Right lobe of liver (tissue), 6 donors: ENCODE measurements around the gene PEPD. TPM values are rescaled to one million over a fixed set of nuclear protein-coding genes. Genes with fewer than 3 reads are reported as not detected.

ENCODE experiments used
- ATAC-seq, 4 donors: fragments of 200-7000 bp; cut with Tn5 transposase; one replicate each; pipeline ENCODE4 v1.9.1; 2020; ENCODE audit warnings: mild to moderate bottlenecking in 4 of 4, moderate library complexity in 4 of 4
- DNase-seq, 3 donors: peaks; one replicate each; pipeline ENCODE4 v3.0.0-alpha.2; 2020
- H3K27ac ChIP-seq, 3 donors: fragments of 200-600 bp; one replicate each; pipeline ENCODE4 v1.8.0; 2022
- H3K27me3 ChIP-seq, 2 donors: fragments of 200-600 bp; one replicate each; pipeline ENCODE4 v1.8.0; 2022
- H3K36me3 ChIP-seq, 4 donors: fragments of 200-600 bp; sonication (generic) in 1 of 4; one replicate each; pipeline versions ENCODE4 v1.5.1 to v1.8.0; 2017 to 2022; ENCODE audit warnings: control low read depth in 1 of 4
- H3K4me1 ChIP-seq, 4 donors: fragments of 200-600 bp; sonication (generic) in 1 of 4; one replicate each; pipeline versions ENCODE4 v1.5.1 to v1.8.0; 2017 to 2022; ENCODE audit warnings: control low read depth in 1 of 4
- H3K4me3 ChIP-seq, 3 donors: fragments of 200-600 bp; one replicate each; pipeline ENCODE4 v1.8.0; 2022
- H3K9me3 ChIP-seq, 4 donors: fragments of 200-600 bp; sonication (generic) in 1 of 4; one replicate each; pipeline versions ENCODE4 v1.5.1 to v1.8.0; 2017 to 2022; ENCODE audit warnings: control low read depth in 1 of 4
- POLR2A ChIP-seq: fragments of 450-650 bp; IDR thresholded peaks from one replicate; pipeline ENCODE4 v1.6.1; 2017; ENCODE audit warnings: antibody characterized with exemption, mild to moderate bottlenecking
- WGBS: methylation state at CpG from one replicate; pipeline ENCODE4 v1.1.6; 2018; ENCODE audit warnings: low coverage, low lambda C conversion rate; ENCODE audit not compliant: insufficient coverage; ENCODE audit errors: missing lambda C conversion rate; 5-methylcytosine and 5-hydroxymethylcytosine counted together
- intact Hi-C, 2 donors: fragments of 100-400 bp; cut with DNase I; formaldehyde crosslinking; loops; one replicate each; pipeline versions ENCODE4 v1.11.2 to v1.14.1; 2022
- total RNA-seq, 6 experiments: library from RNA; depleted of rRNA in 2 of 6; stranded (reverse); fragments of >200 nt in 2 of 6; fragmentation: NEBNext Ultra II Directional in 3 of 6; extraction: Animal tissue kit (Norgen Biotek cat#: 25700) in 3 of 6; gene quantifications; one replicate each; pipeline versions ENCODE4 v1.1.0 to v1.2.4, GENCODE V29; 2016 to 2023
- TF ChIP-seq, protein P1 (sequence below), 4 donors: fragments of 200-600 bp in 3 of 4; fragments of 450-650 bp in 1 of 4; IDR thresholded peaks; one replicate each; pipeline versions ENCODE4 v1.5.1 to v1.8.0; 2016 to 2022; ENCODE audit warnings: antibody characterized with exemption in 4 of 4, mild to moderate bottlenecking in 2 of 4
- donor health status: DM: no; HTN: yes; CAD: no.
- donor health status: DM: no; HTN: no; CAD: no.
- donor health status: DM: no; HTN: no; CAD: no.
- donor health status: DM: no; HTN: yes; CAD: no.
- donor health status: DM: no; HTN: yes; CAD: no.

PEPD gene
- total RNA-seq, 6 experiments from 2014 or later, result 121 to 261 (median 167) TPM

DNA sequence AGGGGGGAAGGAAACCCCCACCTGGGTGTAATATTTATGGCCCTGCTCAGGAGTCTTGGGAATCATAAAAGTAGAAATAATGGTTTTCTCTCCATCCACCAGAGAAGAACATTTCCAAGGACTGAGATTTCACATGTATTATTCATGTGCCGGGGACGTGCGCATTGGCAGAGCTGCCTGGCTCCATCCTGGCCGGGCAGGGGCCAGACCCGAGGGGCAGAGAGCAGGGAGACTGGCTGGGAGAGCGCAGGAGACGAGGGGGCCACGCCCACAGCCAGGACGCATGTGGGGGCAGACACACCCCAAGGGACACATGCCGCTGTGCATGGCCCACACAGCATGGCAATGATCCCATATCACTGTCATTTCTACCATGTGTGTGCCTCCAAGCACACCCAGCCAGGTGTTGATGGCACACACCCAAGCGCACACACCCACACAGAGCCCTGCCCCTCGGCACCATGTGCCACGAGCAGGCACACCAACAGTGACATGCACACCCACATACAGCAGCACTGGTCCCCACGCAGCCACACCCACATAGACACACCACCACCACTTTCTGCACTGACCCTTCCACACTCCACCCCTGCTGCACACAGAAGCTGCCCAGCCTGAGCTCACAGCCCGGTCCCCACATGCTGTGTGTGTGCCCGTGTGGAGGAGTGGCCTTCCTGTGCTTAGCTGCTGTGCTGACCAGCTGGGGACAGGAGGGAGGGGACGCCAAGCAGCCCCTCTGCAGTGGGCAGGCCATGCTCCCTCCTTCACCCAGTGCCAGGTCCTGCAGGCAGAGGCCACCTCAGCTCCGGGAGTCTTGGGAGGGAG is 108.8 kb downstream of the PEPD start:
- 64% methylated on average over 8 of the region's 18 CpGs for WGBS
- Histone ChIP-seq H3K4me3 (no peak overlapping the region), H3K4me1 (peaks cover 0 to 3% (median 0%) of the 10 kb centered on the region in 4 donors), H3K27me3 (no peaks in the 10 kb centered on the region), H3K9me3 (no peaks in the 10 kb centered on the region), H3K27ac (no peak overlapping the region), H3K36me3 (peaks cover 0 to 25% (median 0%) of the 10 kb centered on the region in 4 donors)
- intact Hi-C loops, result no loop called here
- no peak for TF ChIP-seq POLR2A
- TF ChIP-seq, protein P1, sequence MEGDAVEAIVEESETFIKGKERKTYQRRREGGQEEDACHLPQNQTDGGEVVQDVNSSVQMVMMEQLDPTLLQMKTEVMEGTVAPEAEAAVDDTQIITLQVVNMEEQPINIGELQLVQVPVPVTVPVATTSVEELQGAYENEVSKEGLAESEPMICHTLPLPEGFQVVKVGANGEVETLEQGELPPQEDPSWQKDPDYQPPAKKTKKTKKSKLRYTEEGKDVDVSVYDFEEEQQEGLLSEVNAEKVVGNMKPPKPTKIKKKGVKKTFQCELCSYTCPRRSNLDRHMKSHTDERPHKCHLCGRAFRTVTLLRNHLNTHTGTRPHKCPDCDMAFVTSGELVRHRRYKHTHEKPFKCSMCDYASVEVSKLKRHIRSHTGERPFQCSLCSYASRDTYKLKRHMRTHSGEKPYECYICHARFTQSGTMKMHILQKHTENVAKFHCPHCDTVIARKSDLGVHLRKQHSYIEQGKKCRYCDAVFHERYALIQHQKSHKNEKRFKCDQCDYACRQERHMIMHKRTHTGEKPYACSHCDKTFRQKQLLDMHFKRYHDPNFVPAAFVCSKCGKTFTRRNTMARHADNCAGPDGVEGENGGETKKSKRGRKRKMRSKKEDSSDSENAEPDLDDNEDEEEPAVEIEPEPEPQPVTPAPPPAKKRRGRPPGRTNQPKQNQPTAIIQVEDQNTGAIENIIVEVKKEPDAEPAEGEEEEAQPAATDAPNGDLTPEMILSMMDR (IDR thresholded peaks at IDR 0.05), result no peak
- ATAC-seq (no peak), DNase-seq (peak in 1 of 3 donors; percentile 50)

DNA sequence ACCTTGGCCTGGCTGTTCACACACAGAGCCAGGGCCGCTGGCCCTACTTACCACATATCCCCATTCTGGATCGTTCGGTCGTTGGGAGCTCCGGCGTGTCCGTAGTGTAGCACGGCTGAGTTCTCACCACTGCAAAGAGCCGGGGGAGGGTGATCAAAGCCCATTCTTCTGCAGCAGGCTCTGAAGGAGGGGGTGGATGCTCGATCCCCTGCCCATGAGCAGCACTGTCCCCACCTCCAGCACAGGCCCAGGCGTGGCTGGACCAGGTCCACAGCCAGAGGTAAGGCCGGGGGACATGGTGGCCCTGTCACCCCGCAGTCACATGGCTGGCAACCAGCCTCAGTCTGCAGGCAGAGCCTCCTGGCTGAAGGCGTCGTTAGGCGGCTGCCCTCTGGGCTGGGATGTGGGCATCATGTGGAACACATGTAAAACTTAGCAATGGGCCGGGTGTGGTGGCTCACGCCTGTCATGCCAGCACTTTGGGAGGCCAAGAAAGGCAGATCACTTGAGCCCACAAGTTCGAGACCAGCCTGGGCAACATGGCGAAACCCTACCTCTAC is 109.9 kb downstream of the PEPD start:
- no peak overlapping the region for H3K27ac ChIP-seq

DNA sequence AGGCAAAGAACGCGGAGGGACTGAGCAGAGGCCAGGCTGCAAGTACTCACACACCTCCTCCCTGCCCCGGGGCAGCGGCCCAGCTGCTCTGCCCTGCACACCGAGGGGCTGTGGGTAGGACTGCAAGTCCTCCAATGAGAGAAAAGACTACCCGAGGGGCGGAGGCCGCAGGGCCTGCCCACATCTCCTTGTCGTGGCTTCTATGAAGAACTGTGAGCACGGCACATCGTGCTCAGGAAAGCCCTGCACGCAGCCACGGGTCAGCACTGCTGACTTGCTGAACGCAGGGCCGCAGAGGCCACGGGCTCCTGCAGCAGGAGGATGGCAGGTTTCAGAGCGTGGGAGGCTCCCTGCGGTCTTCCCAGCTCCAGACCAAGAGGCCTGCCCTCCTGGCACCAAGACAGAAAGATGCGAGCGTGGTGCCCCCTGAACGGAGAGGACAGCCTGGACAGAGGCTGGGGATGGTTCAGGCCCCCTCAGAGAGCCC is 110.6 kb downstream of the PEPD start:
- WGBS, result 20% methylated on average over 1 of the region's 21 CpGs
- Histone ChIP-seq H3K36me3 (peaks cover 0 to 25% (median 0%) of the 10 kb centered on the region in 4 donors), H3K4me3 (no peak overlapping the region), H3K27me3 (no peaks in the 10 kb centered on the region), H3K9me3 (no peaks in the 10 kb centered on the region), H3K27ac (no peak overlapping the region), H3K4me1 (peaks cover 0 to 11% (median 4%) of the 10 kb centered on the region in 4 donors)
- DNase-seq, result peak in 2 of 3 donors; percentile 73 to 85
- ATAC-seq, result peak in 3 of 4 donors; percentile 14 to 29 (median 26)
- TF ChIP-seq POLR2A, result no peak
- TF ChIP-seq, protein P1 (IDR thresholded peaks at IDR 0.05), result no peak
- intact Hi-C loops, result no loop called here

More for the DNA sequence above, 109.9 kb downstream of the PEPD start:
- Histone ChIP-seq H3K4me1 (peaks cover 0 to 5% (median under 1%) of the 10 kb centered on the region in 4 donors), H3K4me3 (no peak overlapping the region), H3K36me3 (peaks cover 0 to 25% (median 0%) of the 10 kb centered on the region in 4 donors), H3K27me3 (no peaks in the 10 kb centered on the region), H3K9me3 (no peaks in the 10 kb centered on the region)
- no peak for ATAC-seq
- no CpG with 5 or more reads among the region's 20 CpGs for WGBS
- TF ChIP-seq, protein P1 (IDR thresholded peaks at IDR 0.05), result no peak
- TF ChIP-seq POLR2A, result no peak
- peak in 1 of 3 donors; percentile 56 for DNase-seq
- intact Hi-C loops, result no loop called here

DNA sequence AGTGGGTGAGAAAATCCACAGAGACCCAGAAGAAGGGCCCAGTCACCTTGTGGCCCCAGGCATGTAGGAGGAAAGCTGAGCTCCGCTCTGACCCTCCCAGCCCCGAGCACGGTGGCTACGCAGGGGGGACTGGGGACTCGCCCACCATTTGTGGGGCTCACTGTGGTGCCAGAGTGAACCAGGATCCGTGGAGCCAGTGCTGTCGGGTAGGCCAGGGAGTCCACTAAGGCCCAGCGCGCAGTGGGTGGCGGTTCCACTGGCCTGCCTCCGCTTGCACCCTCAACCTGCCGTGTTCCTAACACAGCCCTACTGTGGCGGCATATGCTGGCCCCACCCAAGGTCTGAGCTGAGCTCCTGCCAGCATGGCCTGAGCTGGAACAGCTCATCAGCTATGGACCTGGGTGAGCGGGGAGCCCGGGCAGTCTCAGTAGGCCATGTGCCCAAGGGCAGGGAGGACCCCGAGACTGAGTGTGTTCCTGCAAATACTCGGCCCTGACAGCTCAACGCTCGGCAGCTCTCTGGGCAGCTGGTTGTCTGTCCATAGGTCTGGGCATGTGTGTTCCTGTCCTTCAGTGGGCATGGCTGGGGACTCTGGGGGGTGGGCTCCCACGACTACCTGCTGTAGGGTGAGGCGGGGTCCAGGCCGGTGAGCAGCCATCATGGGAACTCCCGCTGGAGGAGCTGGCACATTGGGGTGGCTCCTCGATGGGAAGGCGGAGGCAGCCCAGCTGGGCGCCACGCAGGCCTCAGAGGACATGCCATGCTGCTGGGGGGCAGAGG is 111.5 kb downstream of the PEPD start:
- H3K36me3 ChIP-seq, result peaks cover 0 to 25% (median 0%) of the 10 kb centered on the region in 4 donors
- no peaks in the 10 kb centered on the region for H3K27me3 ChIP-seq
- H3K9me3 ChIP-seq, result no peaks in the 10 kb centered on the region
- no CpG with 5 or more reads among the region's 27 CpGs for WGBS
- ATAC-seq, result no peak
- peak in 1 of 3 donors; percentile 50 for DNase-seq
- H3K27ac ChIP-seq, result no peak overlapping the region
- no peak for TF ChIP-seq POLR2A
- TF ChIP-seq, protein P1 (IDR thresholded peaks at IDR 0.05), result no peak
- no peak overlapping the region for H3K4me3 ChIP-seq
- peaks cover 0 to 20% (median 9%) of the 10 kb centered on the region in 4 donors for H3K4me1 ChIP-seq
- intact Hi-C loops, result loop anchor here in 1 of 2 donors (5.0 to 10.0 kb wide), 3 partner anchors 75 to 173 kb away; partner anchors contain the start of gene CEBPA
